SK-N-MC (cell line): ENCODE results near the gene SP3.

Source experiments
- EZH2 ChIP-seq: fragments of 200-600 bp; sonication (generic); IDR thresholded peaks from one replicate; pipeline ENCODE4 v1.6.1; 2017; ENCODE audit warnings: antibody characterized with exemption
- FOXP2 ChIP-seq: optimal IDR thresholded peaks from 2 replicates; pipeline ENCODE3; 2011; ENCODE audit warnings: mild to moderate bottlenecking, moderate library complexity; ENCODE audit not compliant: insufficient read depth; ENCODE audit errors: extremely low read length, control extremely low read depth
- POLR2AphosphoS5 ChIP-seq: IDR thresholded peaks from 2 replicates; pipeline ENCODE4 v1.6.1; 2012; ENCODE audit warnings: mild to moderate bottlenecking, low read depth, low read length, borderline replicate concordance

DNA sequence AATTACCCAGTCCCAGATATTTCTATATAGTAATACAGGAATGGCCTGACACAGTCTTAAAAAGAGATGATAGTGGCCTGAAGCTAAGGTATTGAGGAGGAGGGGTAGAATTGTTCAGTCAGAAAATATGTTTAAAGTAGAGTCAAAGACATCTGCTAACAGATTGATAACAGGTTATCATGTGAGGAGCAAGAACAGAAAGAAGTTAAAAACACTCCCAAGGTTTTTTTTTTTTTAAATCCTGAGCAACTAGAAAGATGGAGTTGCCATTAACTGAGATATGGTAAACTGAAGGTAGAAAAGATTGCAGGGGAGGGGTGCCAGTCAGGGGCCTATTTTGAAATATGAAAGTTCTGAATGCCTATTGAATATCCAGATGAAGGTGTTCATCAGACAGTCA, 43.1 kb downstream of the SP3 start:
- TF ChIP-seq EZH2 (no peak), POLR2AphosphoS5 (no peak), FOXP2 (no peak)
